Measurements from ENCODE around the gene LBH.

The LBH gene

GRCh38 chr2:30231212-30231995, at the start of gene LBH:
Gene LBH (plus strand): TSS chr2:30231534. CDS start chr2:30231739, 205 bp downstream.
- peak within 1 kb of the TSS; percentile 54 to 96 (median 84) for H3K27ac ChIP-seq
- peak within 1 kb of the TSS; percentile 57 to 77 (median 62) for H3K4me3 ChIP-seq

GRCh38 chr2:30184035-30184434, 47.3 kb upstream of the LBH start:
- Histone ChIP-seq H3K27ac (no peak overlapping the region), H3K4me3 (no peak overlapping the region)

DNA sequence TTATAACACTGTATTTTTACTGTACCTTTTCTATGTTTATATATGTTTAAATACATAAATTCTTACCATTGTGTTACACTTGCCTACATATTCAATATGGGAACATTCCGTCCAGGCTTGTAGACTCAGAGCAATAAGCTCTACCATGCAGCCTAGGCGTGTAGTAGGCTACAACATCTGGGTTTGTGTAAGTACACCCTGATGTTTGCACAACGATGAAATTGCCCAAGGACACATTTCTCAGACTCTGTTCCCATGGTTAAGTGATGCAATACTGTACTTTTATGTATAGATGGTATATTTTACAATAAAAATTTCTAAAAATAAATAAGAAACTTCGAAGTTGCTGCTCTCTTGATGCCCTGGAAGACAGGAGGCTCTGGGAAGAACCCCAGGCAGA, 46.2 kb upstream of the LBH start:
- Histone ChIP-seq H3K4me3 (no peak overlapping the region), H3K27ac (no peak overlapping the region)

GRCh38 chr2:30188292-30188691, 43.0 kb upstream of the LBH start:
- Histone ChIP-seq H3K27ac (no peak overlapping the region), H3K4me3 (no peak overlapping the region)

DNA sequence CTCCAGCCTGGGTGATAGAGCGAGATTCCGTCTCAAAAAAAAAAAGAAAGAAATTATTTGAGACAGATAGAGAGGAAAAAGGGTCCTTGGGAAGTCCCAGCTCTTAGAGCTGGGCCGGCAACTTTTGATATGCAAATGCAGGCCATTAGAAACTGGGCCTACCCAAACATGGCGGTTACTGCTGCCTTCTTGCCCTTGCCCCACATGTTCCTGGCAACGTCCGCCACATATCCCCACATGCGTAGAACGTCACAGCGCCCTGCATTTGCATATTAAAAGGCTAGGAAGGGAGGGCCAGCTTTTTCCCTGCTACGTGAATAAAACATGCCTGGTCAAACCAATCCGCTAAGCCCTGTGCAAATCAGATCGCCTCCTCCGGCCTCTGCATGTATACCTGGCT, 40.7 kb upstream of the LBH start:
- no peak overlapping the region for H3K27ac ChIP-seq
- H3K4me3 ChIP-seq: no peak overlapping the region

DNA sequence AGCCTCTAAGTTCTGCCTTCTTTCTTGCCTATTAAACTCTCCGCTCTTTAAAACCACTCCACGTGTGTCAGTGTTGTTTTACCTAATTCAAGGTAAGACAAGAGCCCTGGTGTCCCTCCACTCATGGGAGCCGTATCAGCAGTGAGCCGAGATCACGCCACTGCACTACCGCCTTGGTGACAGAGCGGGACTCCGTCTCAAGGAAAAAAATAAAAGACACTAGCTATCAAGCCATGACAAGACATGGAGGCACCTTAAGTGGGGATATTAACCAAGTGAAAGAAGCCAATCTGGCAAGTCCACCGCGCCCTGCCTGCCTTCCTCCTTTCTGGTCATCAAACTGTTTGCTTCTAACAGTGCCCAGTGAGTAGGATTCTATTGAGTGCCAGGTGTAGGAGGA, 40.2 kb upstream of the LBH start:
- H3K4me3 ChIP-seq: no peak overlapping the region
- H3K27ac ChIP-seq: no peak overlapping the region

DNA sequence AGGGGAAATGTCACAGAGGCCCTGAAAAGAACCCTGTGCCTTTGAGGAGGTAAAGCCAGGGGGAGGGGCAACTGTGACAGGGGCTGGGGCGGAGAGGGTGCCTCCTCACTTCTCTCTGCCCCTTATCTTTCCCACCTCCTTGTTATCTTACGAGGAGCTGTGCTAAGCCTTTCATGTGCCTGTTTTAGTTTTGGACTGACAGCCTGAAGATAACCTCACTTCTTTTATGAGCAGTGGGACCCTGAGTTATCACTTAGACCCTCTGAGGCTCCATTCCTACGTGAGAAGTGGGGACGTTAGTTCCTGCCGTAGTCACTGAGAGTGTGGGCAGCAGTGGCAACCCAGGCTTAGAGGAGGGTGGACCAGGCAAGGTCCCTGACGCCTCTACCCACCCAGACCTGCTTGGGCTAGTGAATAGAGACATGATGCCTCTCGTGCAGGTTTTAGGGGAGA, 39.5 kb upstream of the LBH start:
- H3K27ac ChIP-seq: no peak overlapping the region
- H3K4me3 ChIP-seq: no peak overlapping the region

- Histone ChIP-seq H3K4me3 (no peak overlapping the region), H3K27ac (no peak overlapping the region)
These were observed 39.0 kb upstream of the LBH start for GRCh38 chr2:30192314-30192713.

GRCh38 chr2:30193104-30193681, 38.1 kb upstream of the LBH start:
- H3K4me3 ChIP-seq: no peak overlapping the region
- H3K27ac ChIP-seq: no peak overlapping the region

- H3K4me3 ChIP-seq: no peak overlapping the region
- H3K27ac ChIP-seq: no peak overlapping the region
These were observed 36.9 kb upstream of the LBH start for GRCh38 chr2:30194421-30194820.

DNA sequence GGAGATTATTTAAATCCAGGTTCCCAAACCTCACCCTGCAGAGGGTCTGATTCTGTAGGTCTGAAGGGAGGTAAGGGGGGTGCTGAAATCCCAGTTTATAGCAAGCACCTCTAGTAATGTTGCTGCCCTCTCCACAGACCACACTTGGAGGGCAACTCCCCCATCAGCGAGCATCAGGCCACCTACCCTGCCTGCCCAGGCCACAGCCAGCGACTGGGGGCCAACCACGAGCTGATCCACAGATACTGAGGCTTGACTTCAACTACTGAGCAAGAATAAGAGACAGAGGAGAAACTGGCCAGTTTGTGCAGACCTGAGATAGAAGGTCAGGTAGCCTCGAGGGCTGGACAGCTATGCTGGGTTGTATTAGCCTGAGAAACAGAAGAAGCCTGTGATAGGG, 36.3 kb upstream of the LBH start:
- no peak overlapping the region for H3K27ac ChIP-seq
- no peak overlapping the region for H3K4me3 ChIP-seq

- H3K4me3 ChIP-seq: no peak overlapping the region
- no peak overlapping the region for H3K27ac ChIP-seq
These were observed 33.7 kb upstream of the LBH start for GRCh38 chr2:30197570-30198192.

DNA sequence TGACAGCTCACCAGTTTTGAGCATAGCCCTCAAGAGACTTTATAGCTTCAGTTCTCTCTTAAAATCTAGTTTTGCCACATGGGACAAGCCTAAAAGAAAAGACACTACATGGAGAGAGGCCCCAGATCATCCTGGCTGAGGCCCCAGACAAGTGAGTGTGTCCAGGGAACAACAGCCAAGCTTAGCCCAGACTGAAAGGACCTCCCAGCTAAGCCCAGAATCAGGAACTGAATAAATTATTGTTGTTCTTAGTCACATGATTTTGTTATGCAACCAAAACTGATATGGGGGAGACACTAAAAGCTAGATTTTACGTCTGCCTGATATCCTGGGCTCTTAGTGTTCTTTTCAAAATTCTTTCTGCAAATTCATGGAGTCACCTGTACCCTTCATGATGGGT, 29.3 kb upstream of the LBH start:
- H3K27ac ChIP-seq: no peak overlapping the region

GRCh38 chr2:30203156-30203555, 28.2 kb upstream of the LBH start:
- Histone ChIP-seq H3K4me3 (no peak overlapping the region), H3K27ac (no peak overlapping the region)

More for the DNA sequence above, 29.3 kb upstream of the LBH start:
- no peak overlapping the region for H3K4me3 ChIP-seq

- Histone ChIP-seq H3K4me3 (no peak overlapping the region), H3K27ac (peak overlapping the region in 1 of 21 experiments; percentile 21)
These were observed 27.1 kb upstream of the LBH start for GRCh38 chr2:30204281-30204680.

GRCh38 chr2:30205456-30205855, 25.9 kb upstream of the LBH start:
- H3K27ac ChIP-seq: no peak overlapping the region
- no peak overlapping the region for H3K4me3 ChIP-seq

GRCh38 chr2:30206461-30207430, 24.6 kb upstream of the LBH start:
- H3K27ac ChIP-seq: no peak overlapping the region
- H3K4me3 ChIP-seq: no peak overlapping the region

DNA sequence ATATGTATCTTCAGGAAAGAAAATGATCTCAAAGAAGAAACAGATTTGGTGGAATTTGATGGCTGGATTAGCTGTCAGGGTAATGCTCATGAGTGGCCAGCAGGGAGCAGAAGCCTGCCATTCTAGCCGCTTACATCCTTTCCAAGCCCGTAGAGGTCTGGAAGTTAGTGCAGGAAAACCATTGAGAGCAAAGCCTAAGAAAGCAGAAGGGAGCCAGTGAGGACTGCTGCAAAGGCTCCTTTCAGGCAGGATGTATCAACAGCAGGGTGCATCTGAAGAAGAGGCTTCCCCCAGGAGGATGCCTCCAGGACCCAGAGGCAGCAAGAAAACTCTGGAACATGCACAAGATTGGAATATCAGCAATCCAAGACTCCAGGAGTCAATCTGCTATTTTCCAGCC, 22.9 kb upstream of the LBH start:
- Histone ChIP-seq H3K27ac (no peak overlapping the region), H3K4me3 (no peak overlapping the region)

GRCh38 chr2:30209227-30209626, 22.1 kb upstream of the LBH start:
- H3K27ac ChIP-seq: no peak overlapping the region
- no peak overlapping the region for H3K4me3 ChIP-seq

- Histone ChIP-seq H3K4me3 (no peak overlapping the region), H3K27ac (no peak overlapping the region)
These were observed 18.0 kb upstream of the LBH start for GRCh38 chr2:30213326-30213725.

Measured in skin epidermis (tissue), 12 donors.